GM19328 (cell line): ENCODE measurements around the gene HESX1.

Source experiments
- ATAC-seq: cut with Tn5 transposase; IDR thresholded peaks from one replicate; pipeline ENCODE4 v1.9.1; 2021; ENCODE audit warnings: mild to moderate bottlenecking, moderate library complexity; ENCODE audit not compliant: unreplicated experiment

HESX1 gene

DNA sequence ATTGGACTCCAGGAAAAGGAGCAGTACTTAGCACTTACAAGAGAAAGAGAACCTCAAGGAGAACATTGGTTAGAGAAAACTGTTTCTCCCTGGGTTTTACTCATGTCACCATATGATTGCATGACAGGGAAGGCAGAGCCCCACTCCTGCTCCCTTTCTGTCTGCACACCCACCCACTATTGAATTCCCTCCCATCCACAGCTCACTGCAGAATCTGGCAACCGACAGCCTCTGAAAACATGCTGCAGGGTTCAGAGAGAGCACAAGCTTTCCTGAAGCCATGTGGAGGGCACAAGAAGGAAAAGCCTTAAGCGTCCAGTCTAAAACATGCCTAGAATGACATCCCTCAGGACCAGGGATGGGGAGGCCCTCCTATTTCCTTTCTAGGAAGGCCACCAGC lies 31.6 kb downstream of the HESX1 start:
- no peak for ATAC-seq

DNA sequence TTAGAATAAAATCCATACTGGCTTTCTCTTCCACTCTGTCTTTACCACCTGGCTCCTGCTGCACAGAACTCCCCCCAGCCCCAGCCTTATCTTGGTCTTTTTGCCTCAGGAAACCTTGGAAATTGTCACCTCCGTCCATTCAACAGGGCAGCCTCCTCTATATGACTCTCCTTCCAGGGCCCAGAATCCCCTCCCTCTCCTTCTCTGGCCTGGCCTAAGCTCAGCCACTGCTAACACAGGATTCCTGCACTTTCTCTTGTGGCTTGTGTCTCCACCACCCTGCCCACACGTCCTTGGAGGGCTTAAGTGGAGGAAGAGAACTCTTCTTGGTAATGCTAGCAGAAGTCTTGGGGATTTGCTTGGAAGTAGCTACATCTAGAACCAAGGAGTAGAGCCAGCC lies 33.1 kb downstream of the HESX1 start:
- no peak for ATAC-seq

- ATAC-seq: no peak
Measured at GRCh38 chr3:57165641-57166040, 34.1 kb downstream of the HESX1 start.

DNA sequence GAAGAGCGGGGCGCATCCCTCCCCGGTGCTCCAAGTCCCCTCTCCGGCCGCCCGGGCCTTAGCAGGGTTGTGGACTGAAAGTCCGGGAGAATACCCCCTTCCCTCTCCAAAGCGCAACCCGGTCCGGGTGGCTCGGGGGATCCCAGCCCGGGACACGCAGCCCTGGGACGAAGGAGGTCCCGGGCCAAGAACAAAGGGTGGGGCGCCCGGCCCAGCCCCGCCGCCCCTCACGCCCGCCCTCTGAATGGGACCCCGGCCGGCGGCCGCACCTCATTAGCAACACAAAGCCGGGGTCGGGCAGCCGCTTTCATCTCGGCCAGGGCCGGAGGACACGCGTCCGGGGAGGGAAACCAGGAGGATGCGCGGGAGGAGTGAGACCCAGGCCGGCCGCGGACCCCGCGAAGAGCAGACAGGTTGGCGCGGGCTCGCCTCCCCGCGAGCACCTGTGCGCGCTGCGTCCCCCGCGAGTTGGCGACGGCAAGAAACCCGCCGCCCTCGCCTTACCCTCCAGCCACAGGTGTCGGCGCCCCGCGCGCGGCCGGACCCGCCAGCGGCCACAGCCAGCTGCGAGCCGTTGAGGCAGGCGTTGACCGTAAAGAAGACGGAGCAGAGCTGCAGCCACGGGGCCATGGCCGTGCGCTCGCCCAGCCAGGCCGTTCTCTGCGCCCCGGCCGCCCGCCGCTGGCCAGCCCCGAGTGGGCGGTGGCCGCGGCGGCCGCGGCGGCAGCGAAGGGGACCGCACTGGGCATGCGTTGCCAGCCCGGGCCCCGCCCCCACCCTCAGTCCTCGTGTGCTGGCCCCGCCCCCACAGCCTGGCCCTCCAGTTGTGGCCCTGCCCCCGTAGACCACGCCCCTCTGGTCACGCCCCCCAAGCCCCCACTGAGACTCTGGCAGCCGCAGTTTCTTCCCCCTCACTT lies 34.9 kb downstream of the HESX1 start, which contains the start of gene IL17RD:
Gene IL17RD, minus strand, starts transcription at position 697 of the 917 bp plus-strand sequence. Its CDS starts 67 bp downstream, at position 630.
- no peak for ATAC-seq

- no peak for ATAC-seq
Measured at GRCh38 chr3:57164217-57164656, 35.5 kb downstream of the HESX1 start.

- no peak for ATAC-seq
Measured at GRCh38 chr3:57163751-57164150, 36.0 kb downstream of the HESX1 start.

DNA sequence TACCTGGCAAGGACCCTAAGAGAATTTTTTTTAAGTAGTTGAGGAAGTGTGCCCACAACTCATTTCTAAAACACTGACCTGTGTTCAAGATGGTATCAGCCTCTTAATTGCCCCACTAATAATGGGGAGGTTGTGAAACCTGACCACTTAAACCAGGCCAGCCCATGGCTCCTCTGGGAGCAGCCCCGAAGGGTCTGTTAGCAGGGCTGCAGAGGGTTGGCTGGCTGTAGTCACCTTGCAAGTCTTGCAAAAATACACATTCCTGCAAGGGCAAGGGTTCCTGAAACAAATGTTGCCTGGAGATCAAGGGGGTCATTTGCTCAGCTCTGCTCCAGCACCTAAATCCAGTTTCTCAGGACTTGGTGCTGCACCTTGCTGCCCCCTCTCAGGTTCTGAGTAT lies 37.9 kb downstream of the HESX1 start:
- no peak for ATAC-seq

GRCh38 chr3:57160765-57161538 lies 38.8 kb downstream of the HESX1 start:
- ATAC-seq: no peak

GRCh38 chr3:57160076-57160764 lies 39.6 kb downstream of the HESX1 start:
- no peak for ATAC-seq

DNA sequence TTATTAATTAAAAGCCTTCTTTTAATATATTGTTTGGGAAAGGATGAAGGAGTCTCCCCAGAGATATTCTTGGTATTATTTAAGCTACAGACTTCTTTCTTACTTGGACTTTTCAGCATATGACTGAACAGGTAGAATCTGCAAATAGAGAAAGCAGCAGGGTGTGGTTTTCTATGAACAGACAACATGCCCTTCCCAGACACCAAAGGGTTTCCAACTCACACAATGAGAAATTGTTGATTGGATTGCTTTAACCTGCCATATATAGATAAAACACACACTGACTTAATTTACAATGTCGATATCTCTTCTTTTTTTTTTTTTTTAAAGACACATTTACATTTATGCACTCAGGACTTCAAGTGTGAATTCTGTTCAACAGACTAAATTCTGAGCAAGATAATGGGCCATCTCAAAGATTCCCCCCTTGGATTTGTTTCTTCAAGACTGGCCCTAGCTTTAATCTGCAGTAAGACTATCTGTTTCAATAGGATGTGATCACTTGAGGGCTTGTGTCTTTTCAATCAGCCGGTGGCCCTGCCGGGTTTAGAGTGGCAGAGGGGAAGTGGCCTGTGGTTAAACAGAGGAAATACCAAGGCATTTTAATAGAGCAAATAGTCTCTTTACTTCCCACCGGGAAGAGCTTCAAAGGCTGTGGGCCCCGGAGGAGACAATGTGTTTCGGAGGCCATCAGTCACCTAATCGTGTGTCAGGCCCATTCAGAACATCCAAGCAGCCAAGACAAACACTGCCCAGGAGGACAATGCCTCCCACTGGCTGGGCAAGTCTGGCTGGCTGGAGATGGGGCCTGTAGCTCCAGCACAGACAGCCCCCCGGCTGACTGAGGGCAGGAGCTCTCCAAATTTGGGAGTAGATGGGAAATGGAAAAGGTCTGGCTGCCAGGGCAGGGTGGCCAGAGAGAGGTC lies 40.7 kb downstream of the HESX1 start:
- no peak for ATAC-seq

DNA sequence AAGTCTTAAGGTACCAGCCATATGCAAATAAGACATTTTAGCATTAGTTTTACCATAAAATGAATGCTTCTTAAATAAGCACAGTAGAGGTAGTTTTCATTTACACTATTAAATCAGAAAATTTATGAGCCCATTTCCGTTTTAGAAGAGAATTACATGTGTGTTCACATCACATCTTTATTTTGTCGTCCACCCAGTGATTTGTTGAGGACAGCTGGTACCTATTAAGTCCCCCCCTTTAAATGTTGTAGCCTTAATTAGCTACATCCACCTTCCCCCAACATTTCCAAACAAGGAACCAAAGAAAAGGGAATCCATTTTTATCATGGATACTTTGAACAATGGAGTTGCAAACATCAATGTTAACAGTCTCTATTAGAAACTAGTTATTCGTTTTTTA lies 41.5 kb downstream of the HESX1 start:
- ATAC-seq: no peak

- no peak for ATAC-seq
Measured at GRCh38 chr3:57157545-57157944, 42.2 kb downstream of the HESX1 start.

- no peak for ATAC-seq
Measured at GRCh38 chr3:57155310-57155643, 44.5 kb downstream of the HESX1 start.

DNA sequence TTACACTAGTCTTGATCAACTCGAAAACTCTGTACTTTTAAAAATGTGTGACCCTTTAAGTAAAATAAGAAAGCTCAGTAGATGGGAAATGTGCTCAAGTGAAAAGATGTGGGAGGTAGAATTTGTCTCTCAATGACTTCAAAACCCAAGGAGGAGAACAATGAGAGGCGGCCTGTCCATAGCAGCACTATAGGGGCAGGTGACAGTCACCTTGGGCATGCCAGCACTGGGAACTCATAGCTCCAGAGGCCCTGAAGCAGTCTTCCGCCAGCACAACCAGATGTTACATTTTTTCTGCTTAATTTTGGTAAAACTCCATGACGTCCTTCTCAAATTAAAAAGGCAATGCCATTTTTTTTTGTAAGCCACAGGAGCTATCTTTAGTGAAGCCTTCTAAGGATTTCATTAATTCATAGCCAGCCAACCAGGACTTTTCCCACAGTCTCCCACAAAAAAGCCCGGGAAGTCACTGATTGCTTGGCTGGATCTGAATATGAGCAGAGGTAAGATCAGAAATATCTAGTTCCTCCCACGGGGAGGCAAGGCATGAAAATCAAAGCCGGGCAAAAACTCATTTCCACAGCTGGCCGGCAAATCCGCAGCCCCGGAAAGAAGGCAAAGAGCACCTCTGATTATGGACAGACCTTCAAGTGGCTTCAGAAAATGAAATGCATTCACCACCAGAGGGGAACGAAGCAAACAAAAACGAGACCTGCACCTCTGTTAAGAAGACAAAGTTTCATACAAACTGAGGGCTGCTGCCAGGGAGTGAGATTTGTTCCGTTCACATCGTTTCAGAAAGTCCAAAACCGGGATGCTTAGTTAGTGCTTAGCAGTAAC lies 45.1 kb downstream of the HESX1 start:
- no peak for ATAC-seq

DNA sequence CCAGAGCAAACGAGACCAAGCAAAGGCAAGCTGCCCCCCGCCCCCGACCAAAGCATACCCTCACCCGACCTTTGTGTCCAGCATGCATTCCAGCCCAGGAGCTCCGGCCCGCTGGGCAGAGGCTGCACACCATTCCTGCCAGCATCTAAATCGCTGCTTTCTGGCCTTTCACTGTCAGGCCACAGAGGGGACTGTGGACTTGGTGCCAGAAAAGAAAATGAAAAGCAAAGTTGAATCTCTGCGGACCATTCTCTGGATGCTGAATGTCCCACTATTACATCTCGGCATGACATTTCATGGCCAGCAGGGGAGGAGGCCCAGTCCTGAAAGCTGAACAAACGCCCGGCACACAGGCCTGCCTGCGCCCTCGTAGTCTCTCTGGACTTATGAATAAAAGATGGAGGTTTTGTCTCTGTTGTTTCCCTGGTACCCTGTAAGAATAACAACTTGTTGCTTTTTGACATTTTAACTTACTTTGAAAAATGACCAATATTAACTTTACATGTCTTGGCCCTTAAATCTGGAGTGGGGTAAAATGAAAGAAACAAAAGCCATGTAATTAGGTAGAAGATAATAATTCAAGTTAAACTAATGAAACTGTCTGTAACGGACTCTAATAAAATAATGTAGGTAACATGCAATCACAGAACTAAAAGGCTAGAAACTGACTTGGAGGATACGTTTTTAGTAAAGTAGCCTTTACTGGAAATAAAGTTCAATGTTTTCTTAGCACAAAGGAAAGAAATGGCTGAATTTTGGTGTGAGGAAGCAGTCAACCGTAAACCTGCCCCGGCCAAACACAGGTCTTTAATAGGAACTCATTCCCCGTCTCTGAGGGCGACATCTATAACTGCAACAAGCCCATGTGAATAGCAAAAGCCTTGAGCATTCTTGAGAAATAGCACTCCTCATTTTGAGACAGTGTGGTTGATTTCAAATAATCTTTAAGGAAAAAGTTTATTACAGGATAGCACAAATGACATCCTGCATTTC lies 47.3 kb downstream of the HESX1 start:
- no peak for ATAC-seq

DNA sequence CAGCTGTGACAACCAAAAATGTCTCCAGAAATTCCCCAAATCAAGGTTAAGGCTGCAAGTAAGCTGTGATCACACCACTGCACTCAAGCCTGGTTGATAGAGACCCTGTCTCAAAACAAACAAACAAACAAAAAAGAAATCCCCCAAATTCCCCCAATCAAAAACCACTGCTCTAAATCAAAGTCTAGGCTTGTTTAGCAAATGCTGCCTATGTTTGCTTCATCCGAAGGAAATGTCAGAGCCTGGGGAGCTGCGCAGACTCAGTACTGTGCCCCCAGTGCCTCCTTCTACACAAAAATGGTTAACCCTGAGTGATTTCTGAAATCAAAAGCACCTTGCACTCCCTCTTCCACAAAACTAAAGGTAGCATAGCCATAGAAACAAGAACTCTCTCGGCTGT lies 48.0 kb downstream of the HESX1 start:
- no peak for ATAC-seq

- no peak for ATAC-seq
Measured at GRCh38 chr3:57151021-57151449, 48.7 kb downstream of the HESX1 start.

DNA sequence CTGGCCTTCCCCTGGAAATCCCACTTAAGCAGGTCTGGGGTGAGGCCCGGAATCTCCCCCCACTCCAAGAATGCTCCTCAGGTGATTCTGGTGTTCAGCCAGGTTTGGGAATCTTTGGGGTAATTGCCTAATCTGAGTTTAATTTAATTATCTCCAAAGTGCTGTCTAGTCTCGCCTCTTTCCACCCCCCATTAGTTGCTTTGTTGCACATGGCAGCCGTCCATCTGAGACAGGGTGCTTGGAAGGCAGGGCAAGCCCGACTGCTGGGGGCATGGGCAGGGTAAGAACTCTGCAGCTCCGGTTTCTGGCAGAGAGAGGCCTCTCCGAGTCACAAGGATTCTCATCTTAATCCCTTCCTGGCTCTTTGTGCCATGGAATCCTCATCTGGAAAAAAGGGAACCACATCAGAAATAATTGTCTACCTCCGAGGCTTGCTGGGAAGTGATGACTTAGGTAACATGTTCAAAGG lies 49.6 kb downstream of the HESX1 start:
- ATAC-seq: no peak
